ENCODE measurements around the gene ALPP. TPM values are rescaled to one million over a fixed set of nuclear protein-coding genes. Genes with fewer than 3 reads are reported as not detected.
"Not testable (repeated sequence)": the region's sequence is repeated elsewhere in the genome, so short reads cannot be mapped to it uniquely, and the experiment has no call there.

Gene ALPP
- total and polyA plus RNA-seq, 2 of the 13 experiments (the other 11 are each of a cell fraction or from before 2014, with no cell fraction given) = not detected

- FAIRE-seq; H3K36me3 ChIP-seq (replicated peaks in 1 of 2; ENCODE audit: control insufficient read depth in 1 of 2, insufficient read depth in 2 of 2, low read length in 2 of 2); BruUV-seq (replicated peaks); H2AFZ ChIP-seq (ENCODE audit: low read length); CTCF ChIA-PET (ENCODE audit: low intra/inter-chr PET ratio, low total read pairs); H4K20me1 ChIP-seq (ENCODE audit: insufficient read depth, low read length); H3K4me2 ChIP-seq (ENCODE audit: low read depth, low read length); POLR2A ChIA-PET; H3K9ac ChIP-seq (ENCODE audit: insufficient read depth, low read depth, low read length); intact Hi-C loops (cut with micrococcal nuclease; ENCODE audit: unreplicated experiment); DNase-seq (ENCODE audit: low spot score); H3K9me3 ChIP-seq (ENCODE audit: low read length); H3K4me3 ChIP-seq (replicated peaks in 1 of 3; ENCODE audit: insufficient read depth in 1 of 3, low read depth in 2 of 3, low read length in 3 of 3); in situ Hi-C loops (cut with HindIII; ENCODE audit: extremely low pct_ligation_motif_present, low pct_unique_long_range_greater_than_20kb); H3K4me1 ChIP-seq (ENCODE audit: insufficient read depth, low read length); H3K79me2 ChIP-seq (ENCODE audit: insufficient read depth, low read length); ATAC-seq; H3K27ac ChIP-seq (ENCODE audit: extremely low read length, insufficient read depth, low read length): not testable (repeated sequence)
- H3K27me3 ChIP-seq (ENCODE audit: control insufficient read depth in 1 of 2, insufficient read depth in 2 of 2, low read length in 2 of 2) = peaks cover 16 to 81% of the 10 kb centered on the region in 2 experiments
Measured at GRCh38 chr2:232385058-232385457, 6.5 kb downstream of the ALPP start.

- no peaks in the 10 kb centered on the region for H3K36me3 ChIP-seq (replicated peaks in 1 of 2; ENCODE audit: control insufficient read depth in 1 of 2, insufficient read depth in 2 of 2, low read length in 2 of 2)
- CTCF ChIA-PET (ENCODE audit: low intra/inter-chr PET ratio, low total read pairs) = no interaction called here
- no peak overlapping the region for H3K27ac ChIP-seq (ENCODE audit: extremely low read length, insufficient read depth, low read length)
- 29% methylated on average over 24 of the region's 24 CpGs for WGBS (ENCODE audit: low lambda C conversion rate)
- POLR2A ChIA-PET = no interaction called here
- no peak overlapping the region for H3K9ac ChIP-seq (ENCODE audit: insufficient read depth, low read depth, low read length)
- H4K20me1 ChIP-seq (ENCODE audit: insufficient read depth, low read length) = no peaks in the 10 kb centered on the region
- ATAC-seq (no peak), DNase-seq (ENCODE audit: low spot score) (no peak), FAIRE-seq (no peak)
- intact Hi-C loops (cut with micrococcal nuclease; ENCODE audit: unreplicated experiment) (no loop called here), in situ Hi-C loops (cut with HindIII; ENCODE audit: extremely low pct_ligation_motif_present, low pct_unique_long_range_greater_than_20kb) (no loop called here)
- H2AFZ ChIP-seq (ENCODE audit: low read length) = no peak overlapping the region
- H3K9me3 ChIP-seq (ENCODE audit: low read length) = no peaks in the 10 kb centered on the region
- no peaks in the 10 kb centered on the region for H3K79me2 ChIP-seq (ENCODE audit: insufficient read depth, low read length)
- no peak overlapping the region for H3K4me3 ChIP-seq (replicated peaks in 1 of 3; ENCODE audit: insufficient read depth in 1 of 3, low read depth in 2 of 3, low read length in 3 of 3)
- no TSS peak for BruUV-seq (replicated peaks)
- H3K4me2 ChIP-seq (ENCODE audit: low read depth, low read length) = no peak overlapping the region
- peaks cover 16 to 88% of the 10 kb centered on the region in 2 experiments for H3K27me3 ChIP-seq (ENCODE audit: control insufficient read depth in 1 of 2, insufficient read depth in 2 of 2, low read length in 2 of 2)
- no peaks in the 10 kb centered on the region for H3K4me1 ChIP-seq (ENCODE audit: insufficient read depth, low read length)
- peak; percentile 62; the same call in 1 of the 2 replicates for TF ChIP-seq EZH2 (conservative IDR thresholded peaks at IDR 0.05; ENCODE audit: low read depth, low read length)
- no peak for TF ChIP-seq HNRNPUL1 (IDR thresholded peaks at IDR 0.05; ENCODE audit: low read depth, low read length)
Measured at GRCh38 chr2:232385660-232386489, 7.3 kb downstream of the ALPP start.
